Measurements from ENCODE around the gene RASL11B.

Gene RASL11B

GRCh38 chr4:52879471-52879870, 17.4 kb downstream of the RASL11B start:
- Histone ChIP-seq H3K27ac (replicated peaks) (no peak overlapping the region), H3K27me3 (ENCODE audit: insufficient read depth, poor library complexity, severe bottlenecking) (no peaks in the 10 kb centered on the region), H3K4me3 (replicated peaks; ENCODE audit: insufficient read depth, low read length) (no peak overlapping the region)
- no peak for DNase-seq (ENCODE audit: low read depth in 1 of 2, low spot score in 1 of 2)
- TF ChIP-seq POLR2AphosphoS5 (IDR thresholded peaks at IDR 0.05; ENCODE audit: low read depth) (no peak), GABPA (IDR thresholded peaks at IDR 0.05; ENCODE audit: low read depth) (no peak)

GRCh38 chr4:52880994-52881393, 18.9 kb downstream of the RASL11B start:
- TF ChIP-seq REST (IDR thresholded peaks at IDR 0.05; ENCODE audit: insufficient replicate concordance, low read depth) (no peak), GABPA (IDR thresholded peaks at IDR 0.05; ENCODE audit: low read depth) (no peak), CTCF (IDR thresholded peaks at IDR 0.05; ENCODE audit: insufficient read depth, low read length) (no peak), POLR2AphosphoS5 (IDR thresholded peaks at IDR 0.05; ENCODE audit: low read depth) (no peak), SPI1 (IDR thresholded peaks at IDR 0.05; ENCODE audit: borderline replicate concordance, low read depth) (no peak)
- DNase-seq (ENCODE audit: low read depth in 1 of 2, low spot score in 1 of 2), result no peak
- Histone ChIP-seq H3K27ac (replicated peaks) (no peak overlapping the region), H3K27me3 (ENCODE audit: insufficient read depth, poor library complexity, severe bottlenecking) (no peaks in the 10 kb centered on the region), H3K4me3 (replicated peaks; ENCODE audit: insufficient read depth, low read length) (no peak overlapping the region)

GRCh38 chr4:52883183-52883621, 21.1 kb downstream of the RASL11B start:
- no peaks in the 10 kb centered on the region for H3K27me3 ChIP-seq (ENCODE audit: insufficient read depth, poor library complexity, severe bottlenecking)

More at GRCh38 chr4:52883183-52883621, 21.1 kb downstream of the RASL11B start:
- no peak for TF ChIP-seq REST (IDR thresholded peaks at IDR 0.05; ENCODE audit: insufficient replicate concordance, low read depth)
- no peak for TF ChIP-seq SPI1 (IDR thresholded peaks at IDR 0.05; ENCODE audit: borderline replicate concordance, low read depth)
- no peak for TF ChIP-seq CTCF (IDR thresholded peaks at IDR 0.05; ENCODE audit: insufficient read depth, low read length)
- TF ChIP-seq GABPA (IDR thresholded peaks at IDR 0.05; ENCODE audit: low read depth), result no peak
- no peak for TF ChIP-seq POLR2AphosphoS5 (IDR thresholded peaks at IDR 0.05; ENCODE audit: low read depth)
- Histone ChIP-seq H3K27ac (replicated peaks) (no peak overlapping the region), H3K4me3 (replicated peaks; ENCODE audit: insufficient read depth, low read length) (no peak overlapping the region)
- no peak for DNase-seq (ENCODE audit: low read depth in 1 of 2, low spot score in 1 of 2)

All from HL-60 (cell line).